Panc1 (cell line): ENCODE measurements around the gene EXT2. TPM values are rescaled to one million over a fixed set of nuclear protein-coding genes. Genes with fewer than 3 reads are reported as not detected.

ENCODE experiments used
- ATAC-seq: fragments of 200-7000 bp; cut with Tn5 transposase; 2 replicates; pipeline ENCODE4 v1.9.1; 2020; ENCODE audit warnings: mild to moderate bottlenecking, moderate library complexity
- BruUV-seq: library from RNA; stranded (reverse); fragments of 400-500 nt; replicated peaks from 2 replicates; lab custom pipeline; 2021; lab: Mats Ljungman, UMichigan
- CTCF ChIA-PET: fragments of 300-600 bp; sonication (Branson Sonifier 250); formaldehyde crosslinking; loops from one replicate; lab custom pipeline; 2022; ENCODE audit warnings: antibody characterized with exemption; lab: Charles Lee
- POLR2A ChIA-PET: fragments of 300-600 bp; sonication (Branson Sonifier 250); formaldehyde crosslinking; loops from one replicate; lab custom pipeline; 2022; ENCODE audit warnings: antibody characterized with exemption; lab: Charles Lee
- DNase-seq: peaks from one replicate; pipeline ENCODE4 v3.0.0-alpha.2; 2010; ENCODE audit warnings: low read depth, low spot score
- H3K27ac ChIP-seq: 2 replicates; pipeline ENCODE4 v1.5.1; 2011; ENCODE audit warnings: mild to moderate bottlenecking, low read length, inconsistent platforms
- H3K27me3 ChIP-seq: fragments of 200-500 bp; sonication (Bioruptor generic); 2 replicates; pipeline ENCODE4 v1.6.0; 2014; ENCODE audit warnings: low read length, inconsistent platforms; ENCODE audit not compliant: control insufficient read depth, insufficient read depth
- H3K36me3 ChIP-seq: fragments of 200-500 bp; sonication (Bioruptor generic); 2 replicates; pipeline ENCODE4 v1.5.1; 2014; ENCODE audit warnings: inconsistent platforms, mild to moderate bottlenecking, low read length, moderate library complexity; ENCODE audit not compliant: control insufficient read depth, insufficient read depth
- H3K4me1 ChIP-seq: 2 replicates; pipeline ENCODE4 v1.5.1; 2011; ENCODE audit warnings: inconsistent platforms, mild to moderate bottlenecking, low read length, moderate library complexity; ENCODE audit not compliant: control insufficient read depth, insufficient read depth
- H3K4me3 ChIP-seq, 2 experiments: 2 replicates each; pipeline ENCODE4 v1.5.1; 2011 to 2012; ENCODE audit warnings: low read depth in 2 of 2, low read length in 2 of 2, mild to moderate bottlenecking in 2 of 2, inconsistent platforms in 1 of 2, moderate library complexity in 1 of 2
- H3K9me3 ChIP-seq: fragments of 200-500 bp; sonication (Bioruptor generic); 2 replicates; pipeline ENCODE4 v1.5.1; 2014; ENCODE audit warnings: low read depth, mild to moderate bottlenecking, inconsistent platforms, low read length, moderate library complexity; ENCODE audit not compliant: control insufficient read depth, insufficient read depth
- CTCF ChIP-seq: fragments of 450-650 bp; IDR thresholded peaks from 2 replicates; pipeline ENCODE4 v1.5.1; 2017; ENCODE audit warnings: mild to moderate bottlenecking
- POLR2AphosphoS5 ChIP-seq: IDR thresholded peaks from 2 replicates; pipeline ENCODE4 v1.6.1; 2012; ENCODE audit warnings: mild to moderate bottlenecking, low read depth, low read length, moderate library complexity
- REST ChIP-seq, 2 experiments: IDR thresholded peaks; 2 replicates each; pipeline ENCODE4 v1.6.1; 2011 to 2012; ENCODE audit warnings: low read depth in 2 of 2, control low read depth in 1 of 2, low read length in 1 of 2, mild to moderate bottlenecking in 1 of 2, moderate library complexity in 1 of 2; ENCODE audit not compliant: insufficient read depth in 1 of 2
- SIN3A ChIP-seq: IDR thresholded peaks from 2 replicates; pipeline ENCODE4 v1.6.1; 2012; ENCODE audit warnings: low read depth, mild to moderate bottlenecking, low read length, moderate library complexity, borderline replicate concordance; ENCODE audit not compliant: insufficient read depth
- TCF7L2 ChIP-seq: IDR thresholded peaks from 2 replicates; pipeline ENCODE4 v1.6.1; 2011; ENCODE audit warnings: mild to moderate bottlenecking, low read depth, low read length, inconsistent platforms
- in situ Hi-C: cut with HindIII; loops from 2 replicates; pipeline ENCODE4 v1.10.0; 2016; ENCODE audit warnings: low sequenced_read_pairs, low pct_unique_long_range_greater_than_20kb
- intact Hi-C: fragments of 100-400 bp; cut with micrococcal nuclease; formaldehyde crosslinking; loops from one replicate; pipeline ENCODE4 v1.10.0; 2022; ENCODE audit not compliant: unreplicated experiment
- total RNA-seq: library from RNA; stranded (reverse); gene quantifications from one replicate; pipeline ENCODE4 v1.2.1, GENCODE V29; 2021; ENCODE audit not compliant: unreplicated experiment

EXT2 gene
- total RNA-seq, 1 experiment from 2014 or later: 57.5 TPM

GRCh38 chr11:44213148-44213547, 117.7 kb downstream of the EXT2 start:
- no peak for TF ChIP-seq REST (IDR thresholded peaks at IDR 0.05; ENCODE audit: insufficient read depth in 1 of 2, low read depth in 2 of 2, low read length in 1 of 2)
- TF ChIP-seq TCF7L2: no peak
- no peak for TF ChIP-seq CTCF
- no peak for TF ChIP-seq POLR2AphosphoS5
- no peak for TF ChIP-seq SIN3A

GRCh38 chr11:44217432-44217831, 122.0 kb downstream of the EXT2 start:
- POLR2A ChIA-PET: no interaction called here

More at GRCh38 chr11:44213148-44213547, 117.7 kb downstream of the EXT2 start:
- ChIA-PET CTCF (no interaction called here), POLR2A (interaction anchor here (0.6 kb wide), 1 partner anchor 110 kb away, joined by 3 read pairs; no protein-coding TSS in a partner anchor)
- H3K4me3 ChIP-seq: no peak overlapping the region
- intact Hi-C loops: no loop called here
- H3K36me3 ChIP-seq: no peaks in the 10 kb centered on the region
- H3K27ac ChIP-seq: no peak overlapping the region
- ATAC-seq (no peak), DNase-seq (no peak)
- BruUV-seq: no TSS peak
- no peaks in the 10 kb centered on the region for H3K9me3 ChIP-seq
- H3K27me3 ChIP-seq: no peaks in the 10 kb centered on the region
- no peaks in the 10 kb centered on the region for H3K4me1 ChIP-seq
- in situ Hi-C loops: no loop called here

More at GRCh38 chr11:44217432-44217831, 122.0 kb downstream of the EXT2 start:
- no peak overlapping the region for H3K4me3 ChIP-seq
- BruUV-seq: no TSS peak
- no peak overlapping the region for H3K27ac ChIP-seq
- no peaks in the 10 kb centered on the region for H3K9me3 ChIP-seq
- H3K27me3 ChIP-seq: no peaks in the 10 kb centered on the region
- DNase-seq (no peak), ATAC-seq (no peak)
- intact Hi-C loops: no loop called here
- in situ Hi-C loops: no loop called here
- CTCF ChIA-PET: no interaction called here
- TF ChIP-seq SIN3A: no peak
- TF ChIP-seq CTCF: no peak
- TF ChIP-seq REST (IDR thresholded peaks at IDR 0.05; ENCODE audit: insufficient read depth in 1 of 2, low read depth in 2 of 2, low read length in 1 of 2): no peak
- TF ChIP-seq TCF7L2: no peak
- no peak for TF ChIP-seq POLR2AphosphoS5
- H3K36me3 ChIP-seq: no peaks in the 10 kb centered on the region
- no peaks in the 10 kb centered on the region for H3K4me1 ChIP-seq
